Stimulated activated effector memory CD8-positive, alpha-beta T cell treated with anti-CD3 and anti-CD28 coated beads, Interleukin-12 subunit alpha, Interleukin-12 subunit beta, amount 100 ng/mL, for 72 hours (primary cell): ENCODE results near the gene SIGLEC11.
"Not testable (repeated sequence)": the region's sequence is repeated elsewhere in the genome, so short reads cannot be mapped to it uniquely, and the experiment has no call there.

Experiments
- ATAC-seq: fragments of 150-1000 bp; cut with Tn5 transposase; 2 replicates; pipeline ENCODE4 v1.10.0; 2021
- DNase-seq, 2 donors: peaks; one replicate each; pipeline ENCODE4 v3.0.0; 2021 to 2022; ENCODE audit warnings: low spot score in 2 of 2
- H3K27ac Mint-ChIP-seq: one replicate; pipeline ENCODE4 v1.8.0; 2022; ENCODE audit warnings: mild to moderate bottlenecking, mixed read lengths
- H3K36me3 Mint-ChIP-seq: one replicate; pipeline ENCODE4 v1.8.0; 2022; ENCODE audit warnings: mild to moderate bottlenecking, mixed read lengths
- H3K4me1 Mint-ChIP-seq: one replicate; pipeline ENCODE4 v1.8.0; 2022; ENCODE audit warnings: mixed read lengths
- H3K4me3 Mint-ChIP-seq: one replicate; pipeline ENCODE4 v1.8.0; 2022; ENCODE audit warnings: mild to moderate bottlenecking, mixed read lengths
- H3K9me3 Mint-ChIP-seq: one replicate; pipeline ENCODE4 v1.8.0; 2022; ENCODE audit warnings: mixed read lengths

Gene SIGLEC11

GRCh38 chr19:49987159-49987698 lies 26.3 kb upstream of the SIGLEC11 start:
- H3K36me3 Mint-ChIP-seq, result peaks cover 65% of the 10 kb centered on the region
- no peaks in the 10 kb centered on the region for H3K9me3 Mint-ChIP-seq
- no peak overlapping the region for H3K27ac Mint-ChIP-seq
- peak; percentile 60 to 87 for DNase-seq
- no peak overlapping the region for H3K4me3 Mint-ChIP-seq
- peaks cover 31% of the 10 kb centered on the region for H3K4me1 Mint-ChIP-seq
- peak; percentile 52 for ATAC-seq

GRCh38 chr19:49986354-49986753 lies 25.4 kb upstream of the SIGLEC11 start:
- ATAC-seq, result no peak
- Mint-ChIP-seq H3K9me3 (no peaks in the 10 kb centered on the region), H3K36me3 (peaks cover 64% of the 10 kb centered on the region), H3K27ac (no peak overlapping the region), H3K4me3 (no peak overlapping the region), H3K4me1 (peaks cover 31% of the 10 kb centered on the region)
- DNase-seq, result no peak

GRCh38 chr19:49985871-49986270 lies 24.9 kb upstream of the SIGLEC11 start:
- Mint-ChIP-seq H3K9me3 (no peaks in the 10 kb centered on the region), H3K36me3 (peaks cover 64% of the 10 kb centered on the region), H3K4me3 (no peak overlapping the region), H3K27ac (no peak overlapping the region), H3K4me1 (peaks cover 31% of the 10 kb centered on the region)
- no peak for DNase-seq
- no peak for ATAC-seq

GRCh38 chr19:49984491-49984890 lies 23.5 kb upstream of the SIGLEC11 start:
- peak overlapping the region; percentile 59 for H3K27ac Mint-ChIP-seq

GRCh38 chr19:49983645-49984229 lies 22.8 kb upstream of the SIGLEC11 start:
- Mint-ChIP-seq H3K9me3 (no peaks in the 10 kb centered on the region), H3K36me3 (peaks cover 68% of the 10 kb centered on the region), H3K4me3 (no peak overlapping the region), H3K4me1 (peaks cover 23% of the 10 kb centered on the region), H3K27ac (no peak overlapping the region)
- ATAC-seq, result peak; percentile 75
- DNase-seq, result peak; percentile 78 to 91

More at GRCh38 chr19:49984491-49984890, 23.5 kb upstream of the SIGLEC11 start:
- H3K4me3 Mint-ChIP-seq, result no peak overlapping the region
- no peak for DNase-seq
- no peaks in the 10 kb centered on the region for H3K9me3 Mint-ChIP-seq
- ATAC-seq, result no peak
- H3K4me1 Mint-ChIP-seq, result peaks cover 30% of the 10 kb centered on the region
- peaks cover 64% of the 10 kb centered on the region for H3K36me3 Mint-ChIP-seq

GRCh38 chr19:49981603-49982593 lies 20.9 kb upstream of the SIGLEC11 start:
- H3K27ac Mint-ChIP-seq, result no peak overlapping the region
- no peak for ATAC-seq

GRCh38 chr19:49978324-49978723 lies 17.4 kb upstream of the SIGLEC11 start:
- Mint-ChIP-seq H3K27ac (no peak overlapping the region), H3K9me3 (no peaks in the 10 kb centered on the region), H3K4me3 (no peak overlapping the region), H3K4me1 (peaks cover 4% of the 10 kb centered on the region), H3K36me3 (peaks cover 57% of the 10 kb centered on the region)
- DNase-seq, result no peak
- no peak for ATAC-seq

More at GRCh38 chr19:49981603-49982593, 20.9 kb upstream of the SIGLEC11 start:
- Mint-ChIP-seq H3K9me3 (no peaks in the 10 kb centered on the region), H3K4me1 (peaks cover 8% of the 10 kb centered on the region), H3K36me3 (peaks cover 53% of the 10 kb centered on the region), H3K4me3 (no peak overlapping the region)
- no peak for DNase-seq

GRCh38 chr19:49977881-49978280 lies 16.9 kb upstream of the SIGLEC11 start:
- DNase-seq, result no peak
- peaks cover 58% of the 10 kb centered on the region for H3K36me3 Mint-ChIP-seq
- H3K4me3 Mint-ChIP-seq, result no peak overlapping the region
- peaks cover 8% of the 10 kb centered on the region for H3K4me1 Mint-ChIP-seq
- no peaks in the 10 kb centered on the region for H3K9me3 Mint-ChIP-seq
- H3K27ac Mint-ChIP-seq, result no peak overlapping the region
- no peak for ATAC-seq

- H3K4me3 Mint-ChIP-seq, result no peak overlapping the region
- H3K36me3 Mint-ChIP-seq, result peaks cover 58% of the 10 kb centered on the region
- H3K9me3 Mint-ChIP-seq, result no peaks in the 10 kb centered on the region
- ATAC-seq (no peak), DNase-seq (no peak)
- H3K27ac Mint-ChIP-seq, result peak overlapping the region; percentile 48
- H3K4me1 Mint-ChIP-seq, result peaks cover 8% of the 10 kb centered on the region
Measured at GRCh38 chr19:49977076-49977475, 16.1 kb upstream of the SIGLEC11 start.

- H3K4me1 Mint-ChIP-seq, result peaks cover 8% of the 10 kb centered on the region
- H3K9me3 Mint-ChIP-seq, result no peaks in the 10 kb centered on the region
- no peak overlapping the region for H3K4me3 Mint-ChIP-seq
- DNase-seq (no peak), ATAC-seq (no peak)
- H3K36me3 Mint-ChIP-seq, result peaks cover 53% of the 10 kb centered on the region
- peak overlapping the region; percentile 48 for H3K27ac Mint-ChIP-seq
Measured at GRCh38 chr19:49976496-49976895, 15.5 kb upstream of the SIGLEC11 start.

GRCh38 chr19:49975051-49975450 lies 14.1 kb upstream of the SIGLEC11 start:
- no peak for ATAC-seq
- H3K4me1 Mint-ChIP-seq, result peaks cover 8% of the 10 kb centered on the region
- no peak overlapping the region for H3K27ac Mint-ChIP-seq
- no peaks in the 10 kb centered on the region for H3K9me3 Mint-ChIP-seq
- peaks cover 38% of the 10 kb centered on the region for H3K36me3 Mint-ChIP-seq
- DNase-seq, result no peak
- H3K4me3 Mint-ChIP-seq, result no peak overlapping the region

- H3K36me3 Mint-ChIP-seq, result peaks cover 33% of the 10 kb centered on the region
- H3K4me3 Mint-ChIP-seq, result no peak overlapping the region
- no peak overlapping the region for H3K27ac Mint-ChIP-seq
- no peak for DNase-seq
- H3K4me1 Mint-ChIP-seq, result peaks cover 8% of the 10 kb centered on the region
- no peak for ATAC-seq
- no peaks in the 10 kb centered on the region for H3K9me3 Mint-ChIP-seq
Measured at GRCh38 chr19:49973987-49974386, 13.0 kb upstream of the SIGLEC11 start.

- Mint-ChIP-seq H3K4me1 (peaks cover 8% of the 10 kb centered on the region), H3K36me3 (peaks cover 30% of the 10 kb centered on the region), H3K27ac (peak overlapping the region; percentile 80), H3K9me3 (no peaks in the 10 kb centered on the region), H3K4me3 (no peak overlapping the region)
- no peak for DNase-seq
- ATAC-seq, result no peak
Measured at GRCh38 chr19:49972841-49973240, 11.9 kb upstream of the SIGLEC11 start.

GRCh38 chr19:49971991-49972411 lies 11.0 kb upstream of the SIGLEC11 start:
- H3K27ac Mint-ChIP-seq, result no peak overlapping the region
- no peak overlapping the region for H3K4me3 Mint-ChIP-seq
- DNase-seq (no peak), ATAC-seq (no peak)
- no peaks in the 10 kb centered on the region for H3K9me3 Mint-ChIP-seq
- H3K36me3 Mint-ChIP-seq, result peaks cover 29% of the 10 kb centered on the region
- peaks cover 8% of the 10 kb centered on the region for H3K4me1 Mint-ChIP-seq

- H3K4me1 Mint-ChIP-seq, result peaks cover 14% of the 10 kb centered on the region
- ATAC-seq, H3K9me3 Mint-ChIP-seq, H3K4me3 Mint-ChIP-seq, DNase-seq, H3K27ac Mint-ChIP-seq: not testable (repeated sequence)
- peaks cover 12% of the 10 kb centered on the region for H3K36me3 Mint-ChIP-seq
Measured at GRCh38 chr19:49969355-49969754, 8.4 kb upstream of the SIGLEC11 start.
